ENCODE measurements around the gene RFX7. TPM values are rescaled to one million over a fixed set of nuclear protein-coding genes. Genes with fewer than 3 reads are reported as not detected.

RFX7 gene
- total RNA-seq, 1 experiment from 2014 or later = 29.8 TPM

- TF ChIP-seq CTCF (IDR thresholded peaks at IDR 0.05; ENCODE audit: unreplicated experiment) = no peak
- DNase-seq (ENCODE audit: unreplicated experiment) = no peak
- ChIA-PET POLR2A (interaction anchor here (0.8 to 7.8 kb wide), 4 partner anchors 9 to 46 kb away, joined by 3 to 213 read pairs (median 7); partner anchors contain the start of gene NEDD4), CTCF (interaction anchor here (0.9 to 3.1 kb wide), 2 partner anchors 9 to 10 kb away, joined by 3 to 29 read pairs; no protein-coding TSS in a partner anchor)
- no peaks in the 10 kb centered on the region for H3K27me3 Mint-ChIP-seq (ENCODE audit: insufficient read depth, unreplicated experiment)
- H3K4me1 Mint-ChIP-seq (ENCODE audit: insufficient read depth, unreplicated experiment) = peaks cover 29% of the 10 kb centered on the region
- no peaks in the 10 kb centered on the region for H3K9me3 Mint-ChIP-seq (ENCODE audit: unreplicated experiment)
- H3K4me3 Mint-ChIP-seq (ENCODE audit: unreplicated experiment) = no peak overlapping the region
- H3K27ac Mint-ChIP-seq (ENCODE audit: low read depth, unreplicated experiment) = peak overlapping the region; percentile 38
- H3K36me3 Mint-ChIP-seq (ENCODE audit: insufficient read depth, unreplicated experiment) = no peaks in the 10 kb centered on the region
- intact Hi-C loops (cut with micrococcal nuclease) = no loop called here
- BruUV-seq (replicated peaks) = no TSS peak
These were observed 200.4 kb downstream of the RFX7 start for GRCh38 chr15:56042982-56043980.

- CTCF ChIA-PET = interaction anchor here (0.9 to 3.1 kb wide), 4 partner anchors 11 to 53 kb away, joined by 3 to 29 read pairs (median 6); no protein-coding TSS in a partner anchor
- H3K9me3 Mint-ChIP-seq (ENCODE audit: unreplicated experiment) = no peaks in the 10 kb centered on the region
- no peak for DNase-seq (ENCODE audit: unreplicated experiment)
- H3K4me3 Mint-ChIP-seq (ENCODE audit: unreplicated experiment) = no peak overlapping the region
- H3K27me3 Mint-ChIP-seq (ENCODE audit: insufficient read depth, unreplicated experiment) = no peaks in the 10 kb centered on the region
- no TSS peak for BruUV-seq (replicated peaks)
- peaks cover 34% of the 10 kb centered on the region for H3K4me1 Mint-ChIP-seq (ENCODE audit: insufficient read depth, unreplicated experiment)
- no peak for TF ChIP-seq CTCF (IDR thresholded peaks at IDR 0.05; ENCODE audit: unreplicated experiment)
- peak overlapping the region; percentile 38 for H3K27ac Mint-ChIP-seq (ENCODE audit: low read depth, unreplicated experiment)
- POLR2A ChIA-PET = interaction anchor here (0.8 to 7.8 kb wide), 7 partner anchors 10 to 135 kb away, joined by 3 to 213 read pairs (median 3); partner anchors contain the start of gene NEDD4
- no peaks in the 10 kb centered on the region for H3K36me3 Mint-ChIP-seq (ENCODE audit: insufficient read depth, unreplicated experiment)
- intact Hi-C loops (cut with micrococcal nuclease) = no loop called here
These were observed 201.2 kb downstream of the RFX7 start for GRCh38 chr15:56042498-56042897.

GRCh38 chr15:56042031-56042430 is 201.6 kb downstream of the RFX7 start:
- Mint-ChIP-seq H3K9me3 (ENCODE audit: unreplicated experiment) (no peaks in the 10 kb centered on the region), H3K27ac (ENCODE audit: low read depth, unreplicated experiment) (peak overlapping the region; percentile 38), H3K4me3 (ENCODE audit: unreplicated experiment) (no peak overlapping the region), H3K36me3 (ENCODE audit: insufficient read depth, unreplicated experiment) (no peaks in the 10 kb centered on the region), H3K4me1 (ENCODE audit: insufficient read depth, unreplicated experiment) (peaks cover 34% of the 10 kb centered on the region), H3K27me3 (ENCODE audit: insufficient read depth, unreplicated experiment) (no peaks in the 10 kb centered on the region)
- ChIA-PET CTCF (interaction anchor here (0.6 to 3.1 kb wide), 6 partner anchors 11 to 64 kb away, joined by 3 to 29 read pairs (median 4); no protein-coding TSS in a partner anchor), POLR2A (interaction anchor here (0.8 to 7.8 kb wide), 7 partner anchors 10 to 134 kb away, joined by 3 to 213 read pairs (median 3); partner anchors contain the start of gene NEDD4)
- BruUV-seq (replicated peaks) = no TSS peak
- TF ChIP-seq CTCF (IDR thresholded peaks at IDR 0.05; ENCODE audit: unreplicated experiment) = no peak
- no peak for DNase-seq (ENCODE audit: unreplicated experiment)
- intact Hi-C loops (cut with micrococcal nuclease) = no loop called here

Data from MCF 10A (cell line).